Measurements from ENCODE around the gene LRCOL1. TPM values are rescaled to one million over a fixed set of nuclear protein-coding genes. Genes with fewer than 3 reads are reported as not detected.

The LRCOL1 gene
- total RNA-seq, 4 donors from 2014 or later: 0.83 TPM; not detected in 3

DNA sequence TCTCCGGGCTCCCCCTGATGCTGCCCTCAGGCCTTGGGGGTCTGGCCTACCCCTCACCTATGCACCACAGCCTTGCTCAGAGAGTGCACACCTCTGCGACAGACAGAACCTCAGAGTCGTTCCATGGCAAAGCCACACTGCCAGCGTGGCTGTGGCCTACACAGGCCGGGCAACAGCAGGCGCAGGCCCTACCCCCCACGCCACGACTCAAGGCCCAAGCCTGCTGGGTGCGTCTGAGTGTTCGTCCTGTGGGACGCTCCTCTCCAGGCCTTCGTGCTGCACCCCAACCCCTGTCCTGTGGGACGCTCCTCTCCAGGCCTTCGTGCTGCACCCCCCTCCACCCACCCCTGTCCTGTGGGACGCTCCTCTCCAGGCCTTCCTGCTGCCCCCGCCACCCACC, 54.2 kb downstream of the LRCOL1 start:
- TF ChIP-seq, protein P1, sequence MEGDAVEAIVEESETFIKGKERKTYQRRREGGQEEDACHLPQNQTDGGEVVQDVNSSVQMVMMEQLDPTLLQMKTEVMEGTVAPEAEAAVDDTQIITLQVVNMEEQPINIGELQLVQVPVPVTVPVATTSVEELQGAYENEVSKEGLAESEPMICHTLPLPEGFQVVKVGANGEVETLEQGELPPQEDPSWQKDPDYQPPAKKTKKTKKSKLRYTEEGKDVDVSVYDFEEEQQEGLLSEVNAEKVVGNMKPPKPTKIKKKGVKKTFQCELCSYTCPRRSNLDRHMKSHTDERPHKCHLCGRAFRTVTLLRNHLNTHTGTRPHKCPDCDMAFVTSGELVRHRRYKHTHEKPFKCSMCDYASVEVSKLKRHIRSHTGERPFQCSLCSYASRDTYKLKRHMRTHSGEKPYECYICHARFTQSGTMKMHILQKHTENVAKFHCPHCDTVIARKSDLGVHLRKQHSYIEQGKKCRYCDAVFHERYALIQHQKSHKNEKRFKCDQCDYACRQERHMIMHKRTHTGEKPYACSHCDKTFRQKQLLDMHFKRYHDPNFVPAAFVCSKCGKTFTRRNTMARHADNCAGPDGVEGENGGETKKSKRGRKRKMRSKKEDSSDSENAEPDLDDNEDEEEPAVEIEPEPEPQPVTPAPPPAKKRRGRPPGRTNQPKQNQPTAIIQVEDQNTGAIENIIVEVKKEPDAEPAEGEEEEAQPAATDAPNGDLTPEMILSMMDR (IDR thresholded peaks at IDR 0.05 in 4 of 5, conservative IDR thresholded peaks at IDR 0.05 in 1 of 5): no peak
- no peak for TF ChIP-seq POLR2A (IDR thresholded peaks at IDR 0.05)
- in situ Hi-C loops (cut with MboI; ENCODE audit: low sequenced_read_pairs in 4 of 4): no loop called here
- Histone ChIP-seq H3K9me3 (no peaks in the 10 kb centered on the region), H3K27me3 (no peaks in the 10 kb centered on the region), H3K4me1 (peaks cover 4 to 7% of the 10 kb centered on the region in 2 donors), H3K27ac (no peak overlapping the region), H3K36me3 (no peaks in the 10 kb centered on the region), H3K4me3 (no peak overlapping the region)
- ATAC-seq: no peak
- no peak for DNase-seq
- intact Hi-C loops (cut with DNase I; ENCODE audit: low total_unique reads): no loop called here

DNA sequence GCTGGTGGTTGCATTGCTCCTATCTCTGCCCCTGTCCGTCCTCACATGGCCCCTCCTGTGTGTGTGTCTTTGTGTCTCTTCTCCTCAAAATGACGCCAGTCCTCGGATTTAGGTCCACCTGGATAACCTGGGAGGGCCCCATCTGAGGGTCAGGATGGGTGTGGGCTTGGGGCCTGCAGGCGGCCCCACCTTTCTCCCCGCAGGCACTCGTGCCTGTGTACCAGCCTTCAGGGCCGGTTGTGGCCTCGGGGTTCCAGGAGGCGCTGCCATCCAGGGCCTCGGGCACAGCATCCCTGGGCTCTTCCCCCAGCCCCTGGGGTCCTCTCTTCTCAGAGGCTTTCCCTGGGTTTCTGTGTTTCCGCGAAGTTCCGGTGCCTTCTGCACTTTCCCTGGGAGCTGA, 54.7 kb downstream of the LRCOL1 start:
- Histone ChIP-seq H3K4me3 (no peak overlapping the region), H3K27ac (no peak overlapping the region), H3K27me3 (no peaks in the 10 kb centered on the region), H3K4me1 (peaks cover 1 to 3% of the 10 kb centered on the region in 2 donors), H3K36me3 (no peaks in the 10 kb centered on the region), H3K9me3 (no peaks in the 10 kb centered on the region)
- no peak for ATAC-seq
- intact Hi-C loops (cut with DNase I; ENCODE audit: low total_unique reads): no loop called here
- TF ChIP-seq POLR2A (IDR thresholded peaks at IDR 0.05): no peak
- TF ChIP-seq, protein P1 (IDR thresholded peaks at IDR 0.05 in 4 of 5, conservative IDR thresholded peaks at IDR 0.05 in 1 of 5): no peak
- in situ Hi-C loops (cut with MboI; ENCODE audit: low sequenced_read_pairs in 4 of 4): no loop called here
- DNase-seq: no peak

DNA sequence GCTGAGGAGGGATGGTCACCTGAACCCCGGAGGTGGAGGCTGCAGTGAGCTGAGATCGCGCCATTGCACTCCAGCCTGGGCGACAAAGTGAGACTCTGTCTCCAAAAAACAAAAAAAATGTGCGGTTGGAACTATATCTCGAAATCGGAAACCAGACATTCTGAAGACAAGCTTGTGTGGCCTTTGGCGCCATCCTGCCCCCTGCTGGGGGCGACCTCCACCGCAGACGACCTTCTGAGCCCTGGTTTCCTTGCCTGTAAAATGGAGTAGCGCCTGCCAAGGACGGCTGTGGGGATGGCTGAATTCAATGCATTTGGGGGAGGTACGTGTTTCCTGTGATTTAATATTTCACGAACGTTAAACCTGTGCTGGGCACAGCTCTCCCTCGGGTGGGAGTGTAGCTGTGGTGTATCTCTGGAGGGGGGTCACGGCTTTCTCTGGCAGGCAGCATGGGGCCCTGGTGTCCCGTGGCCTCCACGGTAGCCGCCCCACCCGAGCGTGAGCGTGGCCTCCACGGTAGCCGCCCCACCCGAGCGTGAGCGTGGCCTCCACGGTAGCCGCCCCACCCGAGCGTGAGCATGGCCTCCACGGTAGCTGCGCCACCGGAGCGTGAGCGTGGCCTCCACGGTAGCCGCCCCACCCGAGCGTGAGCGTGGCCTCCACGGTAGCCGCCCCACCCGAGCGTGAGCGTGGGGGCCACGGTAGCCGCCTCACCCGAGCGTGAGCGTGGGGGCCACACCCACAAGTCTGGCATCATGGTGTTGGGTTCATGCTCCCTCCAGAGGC, 55.3 kb downstream of the LRCOL1 start:
- no peak overlapping the region for H3K27ac ChIP-seq
- H3K36me3 ChIP-seq: no peaks in the 10 kb centered on the region
- H3K4me3 ChIP-seq: no peak overlapping the region
- H3K4me1 ChIP-seq: no peaks in the 10 kb centered on the region
- TF ChIP-seq POLR2A (IDR thresholded peaks at IDR 0.05): no peak
- TF ChIP-seq, protein P1 (IDR thresholded peaks at IDR 0.05 in 4 of 5, conservative IDR thresholded peaks at IDR 0.05 in 1 of 5): peak in 2 of 5 experiments; percentile 19 to 22
- no peak for ATAC-seq
- in situ Hi-C loops (cut with MboI; ENCODE audit: low sequenced_read_pairs in 4 of 4): no loop called here
- intact Hi-C loops (cut with DNase I; ENCODE audit: low total_unique reads): no loop called here
- no peaks in the 10 kb centered on the region for H3K27me3 ChIP-seq
- DNase-seq: no peak
- H3K9me3 ChIP-seq: no peaks in the 10 kb centered on the region

Small RNAs within 50 kb of the gene (microRNA-seq; reads per million reads assigned to microRNA genes)
- gene MIR6763 (ENCODE audit: borderline replicate concordance in 2 of 2): 0 reads per million in 2 donors

Other genes starting within 250 kb of the LRCOL1 start
- 10 to 100 TPM in 3 of 4 donors, 1 to 10 TPM in 1; 8.4 to 29.4 (median 22.8) TPM for gene FBRSL1, start 120.4 kb downstream of the LRCOL1 start, total RNA-seq
- not detected for gene P2RX2, start 8.2 kb upstream of the LRCOL1 start, total RNA-seq
- 10 to 100 TPM in 2 of 4 donors, 1 to 10 TPM in 2; 7.1 to 18.7 (median 11.1) TPM for gene POLE, start 76.8 kb upstream of the LRCOL1 start, total RNA-seq
- 10 to 100 TPM; 16.0 to 44.8 (median 38.6) TPM for gene PXMP2, start 77.0 kb upstream of the LRCOL1 start, total RNA-seq
- gene PGAM5, start 100.3 kb upstream of the LRCOL1 start, total RNA-seq: 10 to 100 TPM; 36.6 to 75.1 (median 62.8) TPM
- gene ANKLE2, start 151.2 kb upstream of the LRCOL1 start, total RNA-seq: 10 to 100 TPM; 29.6 to 44.9 (median 34.6) TPM
- 10 to 100 TPM; 30.0 to 50.0 (median 39.6) TPM for gene GOLGA3, start 218.3 kb upstream of the LRCOL1 start, total RNA-seq

Data from gastrocnemius medialis (tissue), 4 donors.